ENCODE data around the gene CHST13.

The CHST13 gene

DNA sequence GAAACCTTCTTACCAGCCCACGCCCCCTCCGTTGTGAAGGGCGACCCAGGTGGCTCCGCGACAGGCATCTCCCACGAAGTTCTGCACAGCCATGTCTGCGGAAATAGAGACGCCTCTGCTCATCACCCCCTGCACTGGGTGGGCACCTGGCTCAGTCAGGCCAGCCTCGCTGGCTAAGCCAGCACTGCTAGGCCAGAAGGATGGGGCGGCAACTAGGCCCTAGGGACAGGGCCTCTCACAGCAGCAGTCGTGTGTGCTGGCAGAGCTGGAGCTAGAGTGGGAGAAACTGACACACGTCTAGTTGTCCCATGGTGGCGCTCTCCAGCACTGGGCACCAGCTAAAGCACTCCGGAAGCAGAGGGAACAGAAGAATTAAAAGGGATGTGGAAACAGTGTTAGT, 35.8 kb upstream of the CHST13 start:
- H3K4me3 ChIP-seq (ENCODE audit: low read depth, low read length): no peak overlapping the region
- TF ChIP-seq, protein P1, sequence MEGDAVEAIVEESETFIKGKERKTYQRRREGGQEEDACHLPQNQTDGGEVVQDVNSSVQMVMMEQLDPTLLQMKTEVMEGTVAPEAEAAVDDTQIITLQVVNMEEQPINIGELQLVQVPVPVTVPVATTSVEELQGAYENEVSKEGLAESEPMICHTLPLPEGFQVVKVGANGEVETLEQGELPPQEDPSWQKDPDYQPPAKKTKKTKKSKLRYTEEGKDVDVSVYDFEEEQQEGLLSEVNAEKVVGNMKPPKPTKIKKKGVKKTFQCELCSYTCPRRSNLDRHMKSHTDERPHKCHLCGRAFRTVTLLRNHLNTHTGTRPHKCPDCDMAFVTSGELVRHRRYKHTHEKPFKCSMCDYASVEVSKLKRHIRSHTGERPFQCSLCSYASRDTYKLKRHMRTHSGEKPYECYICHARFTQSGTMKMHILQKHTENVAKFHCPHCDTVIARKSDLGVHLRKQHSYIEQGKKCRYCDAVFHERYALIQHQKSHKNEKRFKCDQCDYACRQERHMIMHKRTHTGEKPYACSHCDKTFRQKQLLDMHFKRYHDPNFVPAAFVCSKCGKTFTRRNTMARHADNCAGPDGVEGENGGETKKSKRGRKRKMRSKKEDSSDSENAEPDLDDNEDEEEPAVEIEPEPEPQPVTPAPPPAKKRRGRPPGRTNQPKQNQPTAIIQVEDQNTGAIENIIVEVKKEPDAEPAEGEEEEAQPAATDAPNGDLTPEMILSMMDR (IDR thresholded peaks at IDR 0.05; ENCODE audit: borderline replicate concordance, insufficient read depth, low read depth, low read length): no peak

GRCh38 chr3:126488886-126489569, 34.9 kb upstream of the CHST13 start:
- no peak overlapping the region for H3K4me3 ChIP-seq (ENCODE audit: low read depth, low read length)
- TF ChIP-seq, protein P1 (IDR thresholded peaks at IDR 0.05; ENCODE audit: borderline replicate concordance, insufficient read depth, low read depth, low read length): no peak

DNA sequence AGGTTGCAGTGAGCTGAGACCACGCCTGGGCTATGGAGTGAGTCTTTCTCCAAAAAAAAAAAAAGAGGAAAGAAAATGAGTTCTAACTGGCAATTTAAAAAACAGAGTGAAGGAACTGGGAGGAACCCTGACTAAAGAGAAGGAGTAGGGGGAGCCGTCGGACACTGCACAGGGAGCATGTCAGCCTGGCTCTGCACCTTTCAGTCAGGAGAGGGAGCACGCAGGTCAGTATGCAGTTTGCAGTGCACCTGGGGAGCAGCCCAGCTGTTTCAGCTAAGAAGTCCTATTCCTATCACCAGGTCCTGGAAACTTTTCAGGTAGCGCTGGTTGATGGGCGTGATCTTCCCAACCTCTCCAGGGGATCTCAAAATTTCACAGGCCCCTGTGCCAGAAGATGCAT, 33.3 kb upstream of the CHST13 start:
- no peak overlapping the region for H3K4me3 ChIP-seq (ENCODE audit: low read depth, low read length)
- TF ChIP-seq, protein P1 (IDR thresholded peaks at IDR 0.05; ENCODE audit: borderline replicate concordance, insufficient read depth, low read depth, low read length): no peak

- TF ChIP-seq, protein P1 (IDR thresholded peaks at IDR 0.05; ENCODE audit: borderline replicate concordance, insufficient read depth, low read depth, low read length): no peak
- H3K4me3 ChIP-seq (ENCODE audit: low read depth, low read length): no peak overlapping the region
Measured at GRCh38 chr3:126491221-126492013, 32.5 kb upstream of the CHST13 start.

DNA sequence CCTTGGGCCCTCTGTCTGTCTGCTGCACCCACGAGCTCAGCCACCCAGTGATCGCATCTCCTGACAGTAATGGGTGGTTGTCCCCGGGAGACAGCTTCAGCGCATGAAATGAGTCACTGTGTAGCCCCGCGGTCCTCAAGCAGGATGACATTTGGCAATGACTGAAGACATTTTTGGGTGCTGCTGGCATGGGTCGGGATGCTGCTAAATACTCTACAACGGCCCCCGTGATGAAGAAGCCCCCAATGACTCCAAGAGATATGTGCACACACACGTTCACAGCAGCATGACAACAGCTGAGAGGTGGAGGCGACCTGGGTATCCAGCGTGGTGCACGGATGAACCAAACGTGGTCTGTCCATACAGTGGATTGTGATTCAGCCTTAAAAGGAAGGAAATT, 30.9 kb upstream of the CHST13 start:
- H3K4me3 ChIP-seq (ENCODE audit: low read depth, low read length): no peak overlapping the region
- TF ChIP-seq, protein P1 (IDR thresholded peaks at IDR 0.05; ENCODE audit: borderline replicate concordance, insufficient read depth, low read depth, low read length): no peak

DNA sequence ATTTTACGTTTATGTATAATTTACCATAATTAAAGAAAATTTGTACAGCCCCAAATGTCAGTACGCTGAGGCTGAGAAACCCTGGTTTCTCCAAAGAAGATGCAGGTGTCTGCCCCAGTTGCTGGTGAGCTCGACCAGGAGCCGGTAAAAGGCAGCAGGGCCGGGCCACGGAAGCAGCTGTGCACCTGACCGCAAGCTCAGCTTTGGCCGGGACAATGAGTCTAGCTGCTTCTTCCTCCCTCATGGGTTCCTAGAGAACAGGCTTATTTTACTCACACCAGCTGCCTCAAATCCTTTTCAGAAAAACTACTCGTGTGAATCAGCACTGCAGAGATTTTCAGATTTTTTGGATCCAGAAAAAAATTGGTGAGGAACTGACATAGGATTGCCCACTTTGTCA, 30.2 kb upstream of the CHST13 start:
- no peak overlapping the region for H3K4me3 ChIP-seq (ENCODE audit: low read depth, low read length)
- TF ChIP-seq, protein P1 (IDR thresholded peaks at IDR 0.05; ENCODE audit: borderline replicate concordance, insufficient read depth, low read depth, low read length): no peak
